ENCODE data around the gene VAT1L. TPM values are rescaled to one million over a fixed set of nuclear protein-coding genes. Genes with fewer than 3 reads are reported as not detected.
A peak's percentile ranks its signal among the peaks of the same experiment; 100 is the strongest.

VAT1L gene
- total and polyA plus RNA-seq, 2 donors (not counting 1 experiment from before 2014, with no cell fraction given), result 17.9 to 86.9 TPM

- Histone ChIP-seq H3K4me3 (replicated peaks in 1 of 4; ENCODE audit: control extremely low read depth in 1 of 4, insufficient read depth in 1 of 4, low read depth in 3 of 4, low read length in 4 of 4) (no peak overlapping the region), H3K4me1 (ENCODE audit: control insufficient read depth, extremely low read depth, insufficient read depth, low read length) (no peaks in the 10 kb centered on the region), H2AFZ (ENCODE audit: low read length) (no peak overlapping the region), H3K27ac (ENCODE audit: insufficient read depth, low read length) (no peak overlapping the region), H4K20me1 (ENCODE audit: control insufficient read depth, extremely low read depth, insufficient read depth, low read length) (no peaks in the 10 kb centered on the region), H3K27me3 (ENCODE audit: control insufficient read depth, insufficient read depth, low read length) (no peaks in the 10 kb centered on the region), H3K79me2 (ENCODE audit: control insufficient read depth, insufficient read depth, low read length) (no peaks in the 10 kb centered on the region), H3K36me3 (ENCODE audit: control insufficient read depth, insufficient read depth, low read length) (no peaks in the 10 kb centered on the region), H3K9ac (ENCODE audit: insufficient read depth, low read length) (no peak overlapping the region), H3K4me2 (ENCODE audit: extremely low read depth, insufficient read depth, low read length) (no peak overlapping the region), H3K9me3 (ENCODE audit: control insufficient read depth, insufficient read depth, low read depth, low read length) (no peaks in the 10 kb centered on the region)
- no peak for DNase-seq (ENCODE audit: low read depth in 2 of 2)
- TF ChIP-seq CTCF (conservative IDR thresholded peaks at IDR 0.05 in 1 of 2, IDR thresholded peaks at IDR 0.05 in 1 of 2; ENCODE audit: low read depth in 1 of 2, low read length in 2 of 2), result no peak
- TF ChIP-seq EZH2 (IDR thresholded peaks at IDR 0.05; ENCODE audit: low read length, missing control alignments), result no peak
Measured at GRCh38 chr16:77825196-77825595, 36.8 kb downstream of the VAT1L start.

GRCh38 chr16:77827032-77827431 is 38.7 kb downstream of the VAT1L start:
- Histone ChIP-seq H3K4me3 (replicated peaks in 1 of 4; ENCODE audit: control extremely low read depth in 1 of 4, insufficient read depth in 1 of 4, low read depth in 3 of 4, low read length in 4 of 4) (no peak overlapping the region), H3K4me2 (ENCODE audit: extremely low read depth, insufficient read depth, low read length) (no peak overlapping the region), H2AFZ (ENCODE audit: low read length) (no peak overlapping the region), H3K4me1 (ENCODE audit: control insufficient read depth, extremely low read depth, insufficient read depth, low read length) (no peaks in the 10 kb centered on the region), H3K9me3 (ENCODE audit: control insufficient read depth, insufficient read depth, low read depth, low read length) (no peaks in the 10 kb centered on the region), H3K27me3 (ENCODE audit: control insufficient read depth, insufficient read depth, low read length) (no peaks in the 10 kb centered on the region), H3K36me3 (ENCODE audit: control insufficient read depth, insufficient read depth, low read length) (no peaks in the 10 kb centered on the region), H3K9ac (ENCODE audit: insufficient read depth, low read length) (no peak overlapping the region), H3K27ac (ENCODE audit: insufficient read depth, low read length) (no peak overlapping the region), H3K79me2 (ENCODE audit: control insufficient read depth, insufficient read depth, low read length) (no peaks in the 10 kb centered on the region), H4K20me1 (ENCODE audit: control insufficient read depth, extremely low read depth, insufficient read depth, low read length) (no peaks in the 10 kb centered on the region)
- TF ChIP-seq CTCF (conservative IDR thresholded peaks at IDR 0.05 in 1 of 2, IDR thresholded peaks at IDR 0.05 in 1 of 2; ENCODE audit: low read depth in 1 of 2, low read length in 2 of 2) (no peak), EZH2 (IDR thresholded peaks at IDR 0.05; ENCODE audit: low read length, missing control alignments) (no peak)
- no peak for DNase-seq (ENCODE audit: low read depth in 2 of 2)

- TF ChIP-seq EZH2 (IDR thresholded peaks at IDR 0.05; ENCODE audit: low read length, missing control alignments) (no peak), CTCF (conservative IDR thresholded peaks at IDR 0.05 in 1 of 2, IDR thresholded peaks at IDR 0.05 in 1 of 2; ENCODE audit: low read depth in 1 of 2, low read length in 2 of 2) (no peak)
- no peaks in the 10 kb centered on the region for H4K20me1 ChIP-seq (ENCODE audit: control insufficient read depth, extremely low read depth, insufficient read depth, low read length)
- H3K9ac ChIP-seq (ENCODE audit: insufficient read depth, low read length), result no peak overlapping the region
- no peak overlapping the region for H2AFZ ChIP-seq (ENCODE audit: low read length)
- no peak overlapping the region for H3K4me2 ChIP-seq (ENCODE audit: extremely low read depth, insufficient read depth, low read length)
- DNase-seq (ENCODE audit: low read depth in 2 of 2), result peak; percentile 59 to 97
- peak overlapping the region; percentile 3 for H3K27ac ChIP-seq (ENCODE audit: insufficient read depth, low read length)
- no peaks in the 10 kb centered on the region for H3K9me3 ChIP-seq (ENCODE audit: control insufficient read depth, insufficient read depth, low read depth, low read length)
- no peaks in the 10 kb centered on the region for H3K79me2 ChIP-seq (ENCODE audit: control insufficient read depth, insufficient read depth, low read length)
- no peaks in the 10 kb centered on the region for H3K36me3 ChIP-seq (ENCODE audit: control insufficient read depth, insufficient read depth, low read length)
- peaks cover 2% of the 10 kb centered on the region for H3K4me1 ChIP-seq (ENCODE audit: control insufficient read depth, extremely low read depth, insufficient read depth, low read length)
- no peaks in the 10 kb centered on the region for H3K27me3 ChIP-seq (ENCODE audit: control insufficient read depth, insufficient read depth, low read length)
- H3K4me3 ChIP-seq (replicated peaks in 1 of 4; ENCODE audit: control extremely low read depth in 1 of 4, insufficient read depth in 1 of 4, low read depth in 3 of 4, low read length in 4 of 4), result no peak overlapping the region
Measured at GRCh38 chr16:77833921-77834634, 45.7 kb downstream of the VAT1L start.
